ENCODE measurements around the gene SLC2A3. TPM values are rescaled to one million over a fixed set of nuclear protein-coding genes. Genes with fewer than 3 reads are reported as not detected.
"Not testable (repeated sequence)": the region's sequence is repeated elsewhere in the genome, so short reads cannot be mapped to it uniquely, and the experiment has no call there.

Gene SLC2A3
- total RNA-seq, 4 donors from 2014 or later: 7.3 to 16.7 (median 9.6) TPM

GRCh38 chr12:7899755-7900154 is 36.2 kb downstream of the SLC2A3 start:
- no peak for TF ChIP-seq POLR2AphosphoS5 (IDR thresholded peaks at IDR 0.05)
- TF ChIP-seq EP300 (IDR thresholded peaks at IDR 0.05): no peak
- TF ChIP-seq CTCF (IDR thresholded peaks at IDR 0.05): no peak
- no peak for TF ChIP-seq POLR2A (IDR thresholded peaks at IDR 0.05)
- Histone ChIP-seq H3K36me3 (no peaks in the 10 kb centered on the region), H3K27me3 (no peaks in the 10 kb centered on the region), H3K27ac (no peak overlapping the region), H3K9me3 (no peaks in the 10 kb centered on the region), H3K4me3 (no peak overlapping the region), H3K4me1 (no peaks in the 10 kb centered on the region)
- WGBS: 77% methylated on average over 7 of the region's 7 CpGs
- DNase-seq (ENCODE audit: low spot score in 2 of 2): no peak

GRCh38 chr12:7896726-7897125 is 39.3 kb downstream of the SLC2A3 start:
- WGBS: 89% methylated on average over 4 of the region's 4 CpGs
- not testable (repeated sequence) for DNase-seq (ENCODE audit: low spot score in 2 of 2); H3K36me3 ChIP-seq; H3K4me1 ChIP-seq; H3K9me3 ChIP-seq; H3K27ac ChIP-seq; H3K27me3 ChIP-seq; H3K4me3 ChIP-seq

GRCh38 chr12:7892186-7892980 is 43.6 kb downstream of the SLC2A3 start:
- Histone ChIP-seq H3K4me3 (no peak overlapping the region), H3K27me3 (no peaks in the 10 kb centered on the region), H3K4me1 (peaks cover 6% of the 10 kb centered on the region), H3K36me3 (no peaks in the 10 kb centered on the region), H3K27ac (no peak overlapping the region), H3K9me3 (no peaks in the 10 kb centered on the region)
- no peak for TF ChIP-seq CTCF (IDR thresholded peaks at IDR 0.05)
- TF ChIP-seq POLR2A (IDR thresholded peaks at IDR 0.05): no peak
- no peak for TF ChIP-seq EP300 (IDR thresholded peaks at IDR 0.05)
- no peak for TF ChIP-seq POLR2AphosphoS5 (IDR thresholded peaks at IDR 0.05)
- 83% methylated on average over 4 of the region's 4 CpGs for whole genome bisulfite sequencing
- no peak for DNase-seq (ENCODE audit: low spot score in 2 of 2)

- H3K9me3 ChIP-seq: no peaks in the 10 kb centered on the region
- no peaks in the 10 kb centered on the region for H3K4me1 ChIP-seq
- no peak overlapping the region for H3K27ac ChIP-seq
- no peak overlapping the region for H3K4me3 ChIP-seq
- no peak for DNase-seq (ENCODE audit: low spot score in 2 of 2)
- WGBS: 20% methylated on average over 3 of the region's 3 CpGs
- no peaks in the 10 kb centered on the region for H3K36me3 ChIP-seq
- no peaks in the 10 kb centered on the region for H3K27me3 ChIP-seq
- no peak for TF ChIP-seq POLR2A (IDR thresholded peaks at IDR 0.05)
- TF ChIP-seq POLR2AphosphoS5 (IDR thresholded peaks at IDR 0.05): no peak
- no peak for TF ChIP-seq CTCF (IDR thresholded peaks at IDR 0.05)
- TF ChIP-seq EP300 (IDR thresholded peaks at IDR 0.05): no peak
These were observed 51.3 kb downstream of the SLC2A3 start for GRCh38 chr12:7884689-7885088.

- not testable (repeated sequence) for H3K27me3 ChIP-seq; H3K27ac ChIP-seq; H3K36me3 ChIP-seq; H3K9me3 ChIP-seq; H3K4me1 ChIP-seq; DNase-seq (ENCODE audit: low spot score in 2 of 2); H3K4me3 ChIP-seq
- WGBS: 85% methylated on average over 4 of the region's 4 CpGs
These were observed 54.3 kb downstream of the SLC2A3 start for GRCh38 chr12:7881736-7882120.

GRCh38 chr12:7880952-7881735 is 54.8 kb downstream of the SLC2A3 start:
- not testable (repeated sequence) for H3K4me1 ChIP-seq; DNase-seq (ENCODE audit: low spot score in 2 of 2); H3K27ac ChIP-seq; H3K36me3 ChIP-seq; H3K9me3 ChIP-seq; H3K27me3 ChIP-seq; H3K4me3 ChIP-seq
- 93% methylated on average over 38 of the region's 52 CpGs for WGBS

All from suprapubic skin (tissue), 4 donors.